Fibroblast of lung (primary cell): Measurements from ENCODE around the gene UNC45B. TPM values are rescaled to one million over a fixed set of nuclear protein-coding genes. Genes with fewer than 3 reads are reported as not detected.

Experiments
- DNase-seq, 2 donors: peaks; one replicate each; pipeline versions ENCODE4 v3.0.0 to v3.0.0-alpha.2; 2010; ENCODE audit warnings: low read depth in 2 of 2
- H2AFZ ChIP-seq: 2 replicates; pipeline ENCODE4 v1.5.1; 2012; ENCODE audit warnings: low read length, control low read depth, inconsistent platforms
- H3K27ac ChIP-seq: 2 replicates; pipeline ENCODE4 v1.5.1; 2011; ENCODE audit warnings: low read length, control low read depth; ENCODE audit not compliant: insufficient read depth
- H3K27me3 ChIP-seq: 2 replicates; pipeline ENCODE4 v1.5.1; 2011; ENCODE audit warnings: mild to moderate bottlenecking, low read length; ENCODE audit not compliant: control insufficient read depth, insufficient read depth
- H3K36me3 ChIP-seq: 2 replicates; pipeline ENCODE4 v1.5.1; 2011; ENCODE audit warnings: low read length; ENCODE audit not compliant: control insufficient read depth, insufficient read depth
- H3K4me1 ChIP-seq: 2 replicates; pipeline ENCODE4 v1.5.1; 2011; ENCODE audit warnings: low read length; ENCODE audit not compliant: control insufficient read depth, insufficient read depth; ENCODE audit errors: extremely low read depth
- H3K4me2 ChIP-seq: 2 replicates; pipeline ENCODE4 v1.5.1; 2011; ENCODE audit warnings: low read length, control low read depth; ENCODE audit not compliant: insufficient read depth; ENCODE audit errors: extremely low read depth
- H3K4me3 ChIP-seq, 4 experiments: fragments of 200-600 bp in 1 of 4; sonication (generic) in 1 of 4; replicated peaks in 1 of 4; 2 replicates each; pipeline ENCODE4 v1.5.1; 2011 to 2016; ENCODE audit warnings: low read length in 4 of 4, low read depth in 3 of 4, mild to moderate bottlenecking in 3 of 4, control low read depth in 2 of 4, inconsistent platforms in 1 of 4, mixed read lengths in 1 of 4; ENCODE audit not compliant: insufficient read depth in 1 of 4; ENCODE audit errors: control extremely low read depth in 1 of 4
- H3K79me2 ChIP-seq: 2 replicates; pipeline ENCODE4 v1.5.1; 2012; ENCODE audit warnings: mild to moderate bottlenecking, low read length, inconsistent platforms; ENCODE audit not compliant: control insufficient read depth, insufficient read depth
- H3K9ac ChIP-seq: 2 replicates; pipeline ENCODE4 v1.5.1; 2011; ENCODE audit warnings: mild to moderate bottlenecking, low read length, control low read depth; ENCODE audit not compliant: insufficient read depth
- H3K9me3 ChIP-seq: 2 replicates; pipeline ENCODE4 v1.5.1; 2012; ENCODE audit warnings: low read depth, low read length; ENCODE audit not compliant: control insufficient read depth, insufficient read depth
- H4K20me1 ChIP-seq: 2 replicates; pipeline ENCODE4 v1.5.1; 2011; ENCODE audit warnings: low read length; ENCODE audit not compliant: control insufficient read depth, insufficient read depth; ENCODE audit errors: extremely low read depth
- CTCF ChIP-seq, 2 donors: IDR thresholded peaks in 1 of 2; conservative IDR thresholded peaks in 1 of 2; 1 replicate in 1 of 2; 2 replicates in 1 of 2; pipeline ENCODE4 v1.5.1; 2011 to 2012; ENCODE audit warnings: low read length in 2 of 2, control low read depth in 1 of 2, inconsistent platforms in 1 of 2, low read depth in 1 of 2, mild to moderate bottlenecking in 1 of 2
- EZH2 ChIP-seq: IDR thresholded peaks from 2 replicates; pipeline ENCODE4 v1.5.1; 2012; ENCODE audit warnings: low read length, control low read depth, mild to moderate bottlenecking; ENCODE audit errors: missing control alignments
- polyA minus RNA-seq: library from RNA; depleted of rRNA, polyadenylated mRNA; stranded (reverse); fragments of >200 nt; gene quantifications from 2 replicates; pipeline ENCODE4 v1.2.3, GENCODE V29; 2011; ENCODE audit warnings: low replicate concordance
- polyA plus RNA-seq, 2 donors: library from polyadenylated mRNA; depleted of rRNA in 1 of 2; stranded (reverse) in 1 of 2; unstranded in 1 of 2; fragments of >200 nt; gene quantifications; 2 replicates each; pipeline ENCODE4 v1.2.1, GENCODE V29; 2011 to 2012; ENCODE audit warnings: missing spikeins in 1 of 2
- total RNA-seq: library from RNA; depleted of rRNA; stranded (reverse); fragments of >200 nt; gene quantifications from 2 replicates; pipeline ENCODE4 v1.2.1, GENCODE V29; 2014

Gene UNC45B
- total RNA-seq, result not detected in 2 replicates
- polyA plus RNA-seq, result not detected in 2 replicates
- polyA plus RNA-seq (2012), result not detected in 2 replicates
- not detected in 2 replicates for polyA minus RNA-seq

GRCh38 chr17:35147375-35147905, at the start of gene UNC45B:
Gene UNC45B (plus strand): TSS chr17:35147817. CDS start chr17:35148264, 447 bp downstream.
- Histone ChIP-seq H3K4me1 (no peaks in the 10 kb centered on the region), H3K27me3 (peaks cover 14% of the 10 kb centered on the region), H3K36me3 (no peaks in the 10 kb centered on the region), H3K4me3 (no peak within 1 kb of the TSS), H3K9me3 (no peaks in the 10 kb centered on the region), H3K4me2 (no peak within 1 kb of the TSS), H3K27ac (no peak within 1 kb of the TSS), H3K79me2 (no peaks in the 10 kb centered on the region), H3K9ac (no peak within 1 kb of the TSS), H2AFZ (no peak within 1 kb of the TSS), H4K20me1 (no peaks in the 10 kb centered on the region)
- no peak for TF ChIP-seq EZH2
- DNase-seq, result no peak

GRCh38 chr17:35099908-35100307, 47.7 kb upstream of the UNC45B start:
- no peak for DNase-seq
- H2AFZ ChIP-seq, result no peak overlapping the region
- no peaks in the 10 kb centered on the region for H3K79me2 ChIP-seq
- H3K27ac ChIP-seq, result no peak overlapping the region
- no peaks in the 10 kb centered on the region for H3K9me3 ChIP-seq
- TF ChIP-seq CTCF (conservative IDR thresholded peaks at IDR 0.05 in 1 of 2, IDR thresholded peaks at IDR 0.05 in 1 of 2; ENCODE audit: low read depth in 1 of 2, low read length in 2 of 2), result no peak
- no peak for TF ChIP-seq EZH2
- H3K27me3 ChIP-seq, result no peaks in the 10 kb centered on the region
- H3K9ac ChIP-seq, result no peak overlapping the region
- no peak overlapping the region for H3K4me2 ChIP-seq
- no peaks in the 10 kb centered on the region for H4K20me1 ChIP-seq
- no peaks in the 10 kb centered on the region for H3K4me1 ChIP-seq
- H3K36me3 ChIP-seq, result peaks cover 3% of the 10 kb centered on the region
- no peak overlapping the region for H3K4me3 ChIP-seq

- no peaks in the 10 kb centered on the region for H3K27me3 ChIP-seq
- no peaks in the 10 kb centered on the region for H3K9me3 ChIP-seq
- no peak overlapping the region for H3K4me3 ChIP-seq
- no peaks in the 10 kb centered on the region for H4K20me1 ChIP-seq
- no peak overlapping the region for H3K4me2 ChIP-seq
- no peak overlapping the region for H3K9ac ChIP-seq
- H3K79me2 ChIP-seq, result no peaks in the 10 kb centered on the region
- no peak overlapping the region for H3K27ac ChIP-seq
- H2AFZ ChIP-seq, result no peak overlapping the region
- peaks cover 3% of the 10 kb centered on the region for H3K36me3 ChIP-seq
- TF ChIP-seq CTCF (conservative IDR thresholded peaks at IDR 0.05 in 1 of 2, IDR thresholded peaks at IDR 0.05 in 1 of 2; ENCODE audit: low read depth in 1 of 2, low read length in 2 of 2) (no peak), EZH2 (no peak)
- no peaks in the 10 kb centered on the region for H3K4me1 ChIP-seq
- no peak for DNase-seq
Measured at GRCh38 chr17:35101036-35101435, 46.6 kb upstream of the UNC45B start.
